MM.1S (cell line): Measurements from ENCODE around the gene SS18L1.

Experiments
- DNase-seq: peaks from one replicate; pipeline ENCODE4 v3.0.0-alpha.2; 2015
- H2AFZ ChIP-seq: fragments of 300-600 bp; sonication (generic); 2 replicates; pipeline ENCODE4 v1.6.0; 2016; ENCODE audit warnings: antibody characterized with exemption, low read length
- H3F3A ChIP-seq: fragments of 300-600 bp; sonication (generic); 2 replicates; pipeline ENCODE4 v1.6.1; 2016; ENCODE audit warnings: mild to moderate bottlenecking, antibody characterized with exemption, low read length, moderate library complexity, mixed read lengths; ENCODE audit not compliant: insufficient read depth
- H3K27ac ChIP-seq: fragments of 300-600 bp; sonication (generic); 2 replicates; pipeline ENCODE4 v1.5.1; 2016; ENCODE audit warnings: mild to moderate bottlenecking, low read length
- H3K27me3 ChIP-seq: fragments of 300-600 bp; sonication (generic); replicated peaks from 2 replicates; pipeline ENCODE4 v1.6.0; 2016; ENCODE audit warnings: low read length; ENCODE audit not compliant: insufficient read depth
- H3K36me3 ChIP-seq: fragments of 300-600 bp; sonication (generic); replicated peaks from 2 replicates; pipeline ENCODE4 v1.6.1; 2016; ENCODE audit warnings: mild to moderate bottlenecking, low read length, mixed read lengths; ENCODE audit not compliant: insufficient read depth
- H3K4me1 ChIP-seq: fragments of 300-600 bp; sonication (generic); 2 replicates; pipeline ENCODE4 v1.6.1; 2016; ENCODE audit warnings: low read length, mixed read lengths
- H3K4me2 ChIP-seq: fragments of 300-600 bp; sonication (generic); 2 replicates; pipeline ENCODE4 v1.6.0; 2016; ENCODE audit warnings: low read depth, low read length
- H3K4me3 ChIP-seq: fragments of 300-600 bp; sonication (generic); 2 replicates; pipeline ENCODE4 v1.5.1; 2016; ENCODE audit warnings: low read length, mixed read lengths
- H3K79me2 ChIP-seq: fragments of 300-600 bp; sonication (generic); 2 replicates; pipeline ENCODE4 v1.6.1; 2016; ENCODE audit warnings: mixed run types, low read length, mixed read lengths
- H3K9ac ChIP-seq: fragments of 300-600 bp; sonication (generic); 2 replicates; pipeline ENCODE4 v1.6.1; 2016; ENCODE audit warnings: low read length, mixed read lengths
- H3K9me2 ChIP-seq: fragments of 300-600 bp; sonication (generic); replicated peaks from 2 replicates; pipeline ENCODE4 v1.6.1; 2016; ENCODE audit warnings: mild to moderate bottlenecking, low read length, mixed read lengths; ENCODE audit not compliant: insufficient read depth
- H3K9me3 ChIP-seq: fragments of 300-600 bp; sonication (generic); replicated peaks from 2 replicates; pipeline ENCODE4 v1.6.1; 2016; ENCODE audit warnings: mild to moderate bottlenecking, low read length, mixed read lengths; ENCODE audit not compliant: insufficient read depth
- H4K20me1 ChIP-seq: fragments of 300-600 bp; sonication (generic); 2 replicates; pipeline ENCODE4 v1.6.1; 2016; ENCODE audit warnings: mild to moderate bottlenecking, low read length, moderate library complexity, mixed read lengths; ENCODE audit not compliant: insufficient read depth
- CTCF ChIP-seq: fragments of 300-600 bp; sonication (generic); IDR thresholded peaks from 2 replicates; pipeline ENCODE4 v1.5.1; 2016; ENCODE audit warnings: antibody characterized with exemption, low read length, mixed read lengths
- EZH2 ChIP-seq: fragments of 300-600 bp; sonication (generic); optimal IDR thresholded peaks from 2 replicates; pipeline ENCODE3; 2017; ENCODE audit warnings: low read depth, mild to moderate bottlenecking, antibody characterized with exemption, low read length, mixed read lengths
- EZH2phosphoT487 ChIP-seq: fragments of 300-600 bp; sonication (generic); IDR thresholded peaks from 2 replicates; pipeline ENCODE4 v1.6.1; 2018; ENCODE audit warnings: antibody characterized with exemption, low read length

SS18L1 gene

DNA sequence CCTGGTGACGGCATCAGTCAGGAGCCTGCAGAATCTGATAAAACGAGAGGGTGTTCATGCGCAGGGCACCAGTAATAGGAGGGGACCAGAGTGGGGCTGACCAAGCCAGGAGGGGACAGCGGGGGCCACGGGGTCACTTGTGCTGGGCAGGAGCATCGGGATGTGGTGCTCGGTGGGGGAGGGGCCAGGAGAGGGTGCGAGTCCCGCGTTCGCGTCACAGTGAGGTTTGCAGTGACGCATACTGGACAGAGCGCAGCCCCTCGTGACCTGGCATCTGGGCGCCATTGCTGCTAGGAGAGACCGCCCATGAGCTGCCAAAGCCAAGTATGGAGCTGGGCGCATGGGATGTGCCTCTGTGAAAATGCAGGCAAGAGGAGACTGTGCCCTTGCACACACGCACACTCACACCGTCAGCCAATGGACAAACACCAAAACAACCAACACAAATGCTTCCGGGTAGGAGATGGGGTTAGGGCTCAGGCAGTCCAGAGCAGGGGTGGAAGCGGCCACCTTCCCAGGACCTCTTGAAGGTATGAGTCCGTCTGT lies 25.4 kb downstream of the SS18L1 start:
- TF ChIP-seq EZH2 (no peak), EZH2phosphoT487 (no peak), CTCF (no peak)
- H4K20me1 ChIP-seq, result no peaks in the 10 kb centered on the region
- H2AFZ ChIP-seq, result no peak overlapping the region
- no peaks in the 10 kb centered on the region for H3K9me2 ChIP-seq
- no peak overlapping the region for H3K27ac ChIP-seq
- H3K9ac ChIP-seq, result no peak overlapping the region
- no peaks in the 10 kb centered on the region for H3F3A ChIP-seq
- H3K27me3 ChIP-seq, result no peaks in the 10 kb centered on the region
- no peaks in the 10 kb centered on the region for H3K36me3 ChIP-seq
- H3K4me1 ChIP-seq, result no peaks in the 10 kb centered on the region
- no peak for DNase-seq
- H3K79me2 ChIP-seq, result no peaks in the 10 kb centered on the region
- H3K4me2 ChIP-seq, result no peak overlapping the region
- H3K4me3 ChIP-seq, result no peak overlapping the region
- H3K9me3 ChIP-seq, result no peaks in the 10 kb centered on the region

GRCh38 chr20:62170536-62170935 lies 27.0 kb downstream of the SS18L1 start:
- Histone ChIP-seq H3K36me3 (no peaks in the 10 kb centered on the region), H3K27ac (no peak overlapping the region), H3K9ac (no peak overlapping the region), H2AFZ (no peak overlapping the region), H4K20me1 (no peaks in the 10 kb centered on the region), H3F3A (no peaks in the 10 kb centered on the region), H3K79me2 (no peaks in the 10 kb centered on the region), H3K9me3 (no peaks in the 10 kb centered on the region), H3K9me2 (no peaks in the 10 kb centered on the region), H3K4me1 (no peaks in the 10 kb centered on the region), H3K4me3 (no peak overlapping the region), H3K4me2 (no peak overlapping the region), H3K27me3 (no peaks in the 10 kb centered on the region)
- no peak for TF ChIP-seq CTCF
- no peak for TF ChIP-seq EZH2phosphoT487
- TF ChIP-seq EZH2, result no peak
- DNase-seq, result no peak

- Histone ChIP-seq H3K27ac (no peak overlapping the region), H3K36me3 (no peaks in the 10 kb centered on the region), H3K9ac (no peak overlapping the region), H3K9me2 (no peaks in the 10 kb centered on the region), H3K79me2 (no peaks in the 10 kb centered on the region), H2AFZ (no peak overlapping the region), H3K27me3 (no peaks in the 10 kb centered on the region), H3F3A (no peaks in the 10 kb centered on the region), H3K4me3 (no peak overlapping the region), H3K4me2 (no peak overlapping the region), H3K4me1 (no peaks in the 10 kb centered on the region), H4K20me1 (no peaks in the 10 kb centered on the region), H3K9me3 (no peaks in the 10 kb centered on the region)
- TF ChIP-seq EZH2 (no peak), CTCF (no peak), EZH2phosphoT487 (no peak)
- no peak for DNase-seq
Measured at GRCh38 chr20:62171245-62171644, 27.7 kb downstream of the SS18L1 start.
